Kidney epithelial cell (primary cell): ENCODE results near the gene PHLPP1. TPM values are rescaled to one million over a fixed set of nuclear protein-coding genes. Genes with fewer than 3 reads are reported as not detected.

Experiments
- DNase-seq: peaks from one replicate; pipeline ENCODE4 v3.0.0-alpha.2; 2010; ENCODE audit warnings: low read depth
- H3K27me3 ChIP-seq: 2 replicates; pipeline ENCODE4 v1.6.0; 2011; ENCODE audit warnings: low read length; ENCODE audit not compliant: control insufficient read depth, insufficient read depth
- H3K36me3 ChIP-seq: 2 replicates; pipeline ENCODE4 v1.5.1; 2011; ENCODE audit warnings: low read length; ENCODE audit not compliant: control insufficient read depth, insufficient read depth
- H3K4me3 ChIP-seq: 2 replicates; pipeline ENCODE4 v1.5.1; 2011; ENCODE audit warnings: low read depth, mild to moderate bottlenecking, control low read depth, low read length
- CTCF ChIP-seq: IDR thresholded peaks from 2 replicates; pipeline ENCODE4 v1.5.1; 2011; ENCODE audit warnings: mild to moderate bottlenecking, moderate library complexity, low read length, control low read depth, inconsistent platforms; ENCODE audit not compliant: insufficient read depth, poor library complexity, severe bottlenecking
- total RNA-seq: library from RNA; depleted of rRNA; stranded (reverse); fragments of >200 nt; gene quantifications from 2 replicates; pipeline ENCODE4 v1.2.3, GENCODE V29; 2015

PHLPP1 gene
- total RNA-seq, 1 donor from 2014 or later: 4.4 TPM

GRCh38 chr18:63025251-63026090 is 310.1 kb downstream of the PHLPP1 start:
- no peak overlapping the region for H3K4me3 ChIP-seq
- TF ChIP-seq CTCF: peak; percentile 36
- H3K27me3 ChIP-seq: no peaks in the 10 kb centered on the region
- no peak for DNase-seq
- no peaks in the 10 kb centered on the region for H3K36me3 ChIP-seq

GRCh38 chr18:63028380-63028779 is 313.0 kb downstream of the PHLPP1 start:
- Histone ChIP-seq H3K4me3 (no peak overlapping the region), H3K36me3 (no peaks in the 10 kb centered on the region), H3K27me3 (no peaks in the 10 kb centered on the region)
- DNase-seq: no peak
- TF ChIP-seq CTCF: no peak

Other genes with a start within 250 kb of the PHLPP1 start
- gene ZCCHC2, start 192.5 kb upstream of the PHLPP1 start, total RNA-seq: 8.7 and 10.7 TPM in 2 replicates